Subcutaneous abdominal adipose tissue (tissue), 5 donors: ENCODE measurements around the gene ATG7.
A peak's percentile ranks its signal among the peaks of the same experiment; 100 is the strongest.

ENCODE experiments used
- H3K27ac ChIP-seq: one replicate; pipeline ENCODE4 v1.7.0; 2013; ENCODE audit warnings: low read depth, mild to moderate bottlenecking, inconsistent platforms, low read length, moderate library complexity
- H3K27me3 ChIP-seq, 5 donors: one replicate each; pipeline ENCODE4 v1.7.0; 2013; ENCODE audit warnings: low read length in 5 of 5, inconsistent platforms in 1 of 5; ENCODE audit not compliant: control insufficient read depth in 5 of 5, insufficient read depth in 4 of 5
- H3K36me3 ChIP-seq, 5 donors: one replicate each; pipeline ENCODE4 v1.7.0; 2013; ENCODE audit warnings: low read length in 5 of 5; ENCODE audit not compliant: control insufficient read depth in 5 of 5, insufficient read depth in 5 of 5
- H3K4me1 ChIP-seq, 5 donors: one replicate each; pipeline ENCODE4 v1.7.0; 2013; ENCODE audit warnings: low read length in 5 of 5, mild to moderate bottlenecking in 3 of 5, moderate library complexity in 1 of 5; ENCODE audit not compliant: control insufficient read depth in 5 of 5, insufficient read depth in 5 of 5
- H3K4me3 ChIP-seq, 5 donors: one replicate each; pipeline ENCODE4 v1.7.0; 2013; ENCODE audit warnings: low read length in 5 of 5, low read depth in 1 of 5
- H3K9ac ChIP-seq, 5 donors: one replicate each; pipeline ENCODE4 v1.7.0; 2013; ENCODE audit warnings: low read length in 5 of 5, mild to moderate bottlenecking in 4 of 5, moderate library complexity in 3 of 5
- H3K9me3 ChIP-seq, 5 donors: one replicate each; pipeline ENCODE4 v1.7.0; 2013; ENCODE audit warnings: low read length in 5 of 5; ENCODE audit not compliant: control insufficient read depth in 5 of 5
- donor health status: healthy.
- donor health status: healthy.
- donor health status: healthy.
- donor health status: healthy.
- donor health status: healthy.

The ATG7 gene

DNA sequence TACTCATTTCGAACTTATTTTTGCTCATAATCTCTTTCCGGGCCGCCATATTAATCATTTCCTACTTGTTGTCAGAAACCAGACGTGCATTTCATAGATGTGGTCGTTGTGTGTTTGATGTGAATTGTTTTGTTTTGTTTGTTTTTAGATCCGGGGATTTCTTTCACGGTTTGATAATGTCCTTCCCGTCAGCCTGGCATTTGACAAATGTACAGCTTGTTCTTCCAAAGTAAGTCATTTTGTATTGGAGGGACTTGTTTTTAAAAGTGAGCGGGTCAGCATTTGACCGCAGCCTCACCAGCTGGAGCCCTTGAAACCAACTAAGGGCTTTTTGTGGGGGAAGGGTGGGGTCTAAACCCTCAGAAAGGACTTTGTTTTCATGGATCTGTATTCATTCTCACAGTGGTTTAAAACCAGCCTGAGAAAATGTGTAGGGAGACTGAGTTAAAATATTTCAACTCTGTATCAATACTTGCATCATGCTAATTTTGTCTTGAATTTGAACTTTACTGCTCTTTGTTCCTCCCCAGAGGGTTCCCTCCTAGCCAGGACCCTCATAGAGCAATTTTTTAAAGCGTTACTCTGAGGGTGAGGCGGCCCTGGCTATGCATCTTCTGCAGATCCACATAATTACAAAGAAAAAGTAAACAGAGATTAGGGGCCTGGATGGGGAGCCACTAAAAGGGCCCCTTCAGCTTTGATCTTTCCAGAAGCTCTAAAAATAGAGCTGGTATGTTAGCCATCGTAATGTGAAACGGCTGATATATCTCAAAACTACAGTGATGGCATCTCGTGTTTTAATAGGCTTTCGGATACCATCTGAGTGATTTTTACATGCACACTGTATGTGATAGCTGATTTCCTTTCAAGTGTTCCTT lies 107.9 kb downstream of the ATG7 start:
- Histone ChIP-seq H3K4me1 (peaks cover 0 to 11% (median 0%) of the 10 kb centered on the region in 5 donors), H3K36me3 (peaks cover 0 to 12% (median 0%) of the 10 kb centered on the region in 5 donors), H3K27me3 (no peaks in the 10 kb centered on the region), H3K9ac (no peak overlapping the region), H3K9me3 (no peaks in the 10 kb centered on the region), H3K4me3 (no peak overlapping the region), H3K27ac (no peak overlapping the region)

DNA sequence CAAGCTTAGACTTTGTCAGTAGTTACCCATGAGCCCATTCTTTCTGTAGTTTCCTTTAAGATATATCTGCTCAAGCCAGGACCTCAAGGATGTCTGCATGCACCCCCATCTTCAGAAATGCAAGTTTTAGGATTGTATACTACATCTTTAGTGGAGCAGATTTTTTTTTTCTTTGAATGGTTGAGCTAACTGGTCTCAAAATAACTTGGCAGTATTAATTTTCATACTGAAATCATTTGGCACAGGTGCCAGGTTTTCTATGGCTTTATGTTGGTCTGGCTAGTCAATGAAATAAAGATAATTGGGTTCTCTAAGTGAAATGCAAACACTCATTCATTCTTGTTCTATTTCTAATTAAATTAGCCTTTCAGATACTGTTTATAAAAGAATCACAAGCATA lies 108.9 kb downstream of the ATG7 start:
- no peak overlapping the region for H3K27ac ChIP-seq
- H3K9ac ChIP-seq: no peak overlapping the region
- H3K27me3 ChIP-seq: no peaks in the 10 kb centered on the region
- H3K4me3 ChIP-seq: no peak overlapping the region
- peaks cover 0 to 14% (median 0%) of the 10 kb centered on the region in 5 donors for H3K36me3 ChIP-seq
- H3K4me1 ChIP-seq: peaks cover 0 to 19% (median 9%) of the 10 kb centered on the region in 5 donors
- no peaks in the 10 kb centered on the region for H3K9me3 ChIP-seq

DNA sequence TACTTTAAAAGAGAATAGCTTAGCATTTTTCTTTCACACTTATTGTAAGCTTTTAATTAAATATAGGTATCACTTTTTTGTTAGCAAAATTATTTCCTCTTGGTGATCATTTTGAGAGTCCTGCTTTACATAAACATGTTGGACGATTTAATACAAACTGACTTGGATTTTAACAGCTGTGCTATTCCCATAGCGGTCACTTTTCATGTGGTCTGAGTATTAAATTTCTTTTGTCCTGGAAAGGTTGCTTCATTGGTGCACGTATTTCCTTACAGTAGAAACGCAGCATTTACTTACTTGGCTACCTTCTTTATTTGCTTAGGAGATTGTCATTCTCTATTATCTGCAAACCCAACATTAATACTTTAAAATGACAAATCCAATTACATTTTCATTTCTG lies 109.4 kb downstream of the ATG7 start:
- Histone ChIP-seq H3K4me3 (no peak overlapping the region), H3K9ac (no peak overlapping the region), H3K27ac (no peak overlapping the region), H3K27me3 (no peaks in the 10 kb centered on the region), H3K36me3 (peaks cover 0 to 14% (median 0%) of the 10 kb centered on the region in 5 donors), H3K4me1 (peaks cover 0 to 23% (median 13%) of the 10 kb centered on the region in 5 donors), H3K9me3 (no peaks in the 10 kb centered on the region)

DNA sequence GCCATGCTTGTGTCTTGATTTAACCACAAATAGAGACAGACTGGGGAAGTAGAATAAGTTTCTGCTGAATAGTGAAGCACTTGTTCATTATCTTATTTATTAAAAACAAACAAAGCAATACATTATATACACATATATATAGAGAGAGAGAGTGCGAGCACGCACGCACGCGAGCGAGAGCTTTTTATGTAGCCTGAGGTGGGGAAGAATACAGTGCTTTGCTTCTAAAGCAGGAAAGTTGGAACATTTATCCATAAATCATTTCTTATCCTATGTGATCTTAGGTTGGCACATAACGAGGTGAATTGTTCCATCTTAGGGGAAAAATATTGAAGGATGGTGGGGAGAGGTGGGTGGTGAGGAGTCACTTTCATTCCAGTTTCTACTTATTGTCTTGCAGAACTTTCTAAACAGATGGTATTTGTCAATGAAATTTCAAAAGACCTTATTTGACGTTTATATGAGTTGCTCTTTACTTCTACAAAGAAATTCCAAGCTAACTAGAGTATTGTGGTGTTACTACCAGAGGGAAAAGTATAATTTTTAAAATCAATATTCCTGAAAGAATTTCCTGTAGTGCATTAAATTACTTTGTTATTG lies 110.0 kb downstream of the ATG7 start:
- H3K36me3 ChIP-seq: peaks cover 0 to 20% (median 0%) of the 10 kb centered on the region in 5 donors
- H3K4me1 ChIP-seq: peaks cover 6 to 30% (median 19%) of the 10 kb centered on the region in 5 donors
- no peak overlapping the region for H3K27ac ChIP-seq
- H3K4me3 ChIP-seq: no peak overlapping the region
- no peaks in the 10 kb centered on the region for H3K27me3 ChIP-seq
- no peak overlapping the region for H3K9ac ChIP-seq
- H3K9me3 ChIP-seq: no peaks in the 10 kb centered on the region

DNA sequence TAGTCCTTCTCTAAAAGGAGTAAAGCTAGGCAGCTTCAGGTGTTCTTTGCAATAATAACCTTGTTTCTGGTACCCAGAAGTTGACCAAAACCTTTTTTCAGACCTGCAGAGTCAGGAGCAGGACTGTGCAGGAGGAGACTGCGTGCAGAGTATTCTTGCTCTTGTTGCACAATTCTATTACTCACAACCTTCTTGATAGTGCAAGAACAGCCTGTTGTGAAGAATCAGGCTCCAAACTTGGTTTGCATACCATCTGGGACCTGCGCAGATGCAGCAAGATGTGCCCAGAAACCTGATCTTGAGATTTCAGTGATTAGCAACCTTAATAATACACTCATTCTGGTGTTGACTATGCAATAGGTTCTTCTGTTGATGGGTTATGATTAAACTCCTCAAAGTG lies 111.9 kb downstream of the ATG7 start:
- Histone ChIP-seq H3K36me3 (peaks cover 0 to 25% (median 0%) of the 10 kb centered on the region in 5 donors), H3K4me1 (peaks cover 6 to 34% (median 19%) of the 10 kb centered on the region in 5 donors)

DNA sequence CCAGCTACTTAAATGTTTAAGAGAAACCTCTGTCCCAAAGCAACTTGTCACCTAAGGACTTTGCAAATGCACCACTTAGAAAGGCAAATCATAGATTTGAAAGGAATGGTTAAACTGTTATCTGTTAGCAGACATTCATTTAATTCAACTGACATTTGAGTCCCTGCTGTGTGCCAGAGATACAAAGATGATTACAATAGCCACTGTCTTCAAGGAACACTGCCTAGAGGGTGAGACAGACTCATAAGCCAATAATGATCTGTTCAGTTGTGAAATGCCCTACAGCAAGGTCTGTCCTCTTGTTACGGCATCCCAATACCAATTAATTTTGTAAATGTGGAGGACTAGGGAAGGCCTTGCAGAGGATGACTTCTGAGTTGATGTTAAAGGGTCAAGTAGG lies 113.1 kb downstream of the ATG7 start:
- no peak overlapping the region for H3K9ac ChIP-seq
- no peak overlapping the region for H3K4me3 ChIP-seq
- no peaks in the 10 kb centered on the region for H3K27me3 ChIP-seq
- peaks cover 0 to 19% (median 0%) of the 10 kb centered on the region in 5 donors for H3K36me3 ChIP-seq
- peaks cover 6 to 34% (median 20%) of the 10 kb centered on the region in 5 donors for H3K4me1 ChIP-seq
- H3K9me3 ChIP-seq: no peaks in the 10 kb centered on the region
- H3K27ac ChIP-seq: peak overlapping the region; percentile 78

More for the DNA sequence above, 111.9 kb downstream of the ATG7 start:
- H3K27me3 ChIP-seq: no peaks in the 10 kb centered on the region
- H3K9ac ChIP-seq: no peak overlapping the region
- H3K4me3 ChIP-seq: no peak overlapping the region
- H3K27ac ChIP-seq: no peak overlapping the region
- no peaks in the 10 kb centered on the region for H3K9me3 ChIP-seq

DNA sequence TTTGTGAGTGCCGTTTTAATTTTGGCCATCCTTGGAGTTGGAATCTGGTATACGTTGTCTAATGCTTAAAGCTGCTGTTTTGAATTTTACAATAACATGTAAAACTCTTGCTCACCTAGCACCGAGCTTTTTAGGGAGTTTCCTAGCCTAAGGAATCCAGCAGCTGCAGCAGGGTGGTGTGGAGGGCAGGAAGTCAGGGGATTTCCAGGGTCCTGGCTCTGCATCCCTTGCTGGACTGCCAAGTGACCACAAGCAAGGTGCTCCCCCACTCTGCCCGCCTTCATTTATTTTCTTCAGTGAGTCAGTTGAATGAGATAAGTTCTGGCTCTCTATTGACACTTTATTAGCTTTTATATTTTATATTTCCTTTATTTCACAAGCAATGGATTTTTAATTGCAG lies 113.7 kb downstream of the ATG7 start:
- H3K27ac ChIP-seq: peak overlapping the region; percentile 78
- no peak overlapping the region for H3K9ac ChIP-seq
- H3K4me1 ChIP-seq: peaks cover 6 to 34% (median 20%) of the 10 kb centered on the region in 5 donors

DNA sequence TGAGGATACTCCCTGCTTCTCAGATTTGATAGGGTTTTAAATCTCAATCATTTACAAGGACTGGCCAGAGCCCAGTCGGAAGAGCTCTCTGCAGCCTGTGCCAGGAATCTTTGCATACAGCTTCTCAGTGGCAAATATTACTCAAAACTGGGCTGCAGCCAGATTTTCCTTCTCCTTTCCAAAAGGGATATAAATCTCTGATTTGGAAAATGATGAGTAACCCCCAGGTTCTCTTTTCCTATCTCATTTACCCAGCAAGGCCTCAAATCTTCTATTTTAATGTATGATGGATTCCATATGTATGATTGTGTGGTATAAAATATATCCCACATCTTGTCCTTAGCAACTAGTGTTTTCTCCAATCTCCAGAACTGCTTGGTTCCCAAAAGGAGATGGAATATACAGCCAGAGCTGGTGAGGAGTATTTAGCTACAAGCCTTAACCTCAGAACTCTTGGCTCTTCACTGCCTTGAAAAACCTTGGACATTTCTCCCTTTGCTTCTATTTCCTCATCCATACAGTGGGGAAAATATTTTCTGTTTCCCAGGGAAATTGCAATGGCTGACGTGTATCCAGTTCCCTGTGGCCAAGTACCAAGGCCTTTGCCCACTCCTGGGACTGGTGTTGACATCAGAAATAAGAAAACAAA lies 114.4 kb downstream of the ATG7 start:
- no peaks in the 10 kb centered on the region for H3K9me3 ChIP-seq
- peak overlapping the region in 1 of 5 donors; percentile 11 for H3K9ac ChIP-seq
- peaks cover 0 to 16% (median 0%) of the 10 kb centered on the region in 5 donors for H3K36me3 ChIP-seq
- H3K27me3 ChIP-seq: no peaks in the 10 kb centered on the region
- H3K4me3 ChIP-seq: no peak overlapping the region
- H3K27ac ChIP-seq: peak overlapping the region; percentile 78
- H3K4me1 ChIP-seq: peaks cover 8 to 37% (median 25%) of the 10 kb centered on the region in 5 donors

More for the DNA sequence above, 113.7 kb downstream of the ATG7 start:
- Histone ChIP-seq H3K27me3 (no peaks in the 10 kb centered on the region), H3K36me3 (peaks cover 0 to 16% (median 0%) of the 10 kb centered on the region in 5 donors), H3K4me3 (no peak overlapping the region), H3K9me3 (no peaks in the 10 kb centered on the region)

DNA sequence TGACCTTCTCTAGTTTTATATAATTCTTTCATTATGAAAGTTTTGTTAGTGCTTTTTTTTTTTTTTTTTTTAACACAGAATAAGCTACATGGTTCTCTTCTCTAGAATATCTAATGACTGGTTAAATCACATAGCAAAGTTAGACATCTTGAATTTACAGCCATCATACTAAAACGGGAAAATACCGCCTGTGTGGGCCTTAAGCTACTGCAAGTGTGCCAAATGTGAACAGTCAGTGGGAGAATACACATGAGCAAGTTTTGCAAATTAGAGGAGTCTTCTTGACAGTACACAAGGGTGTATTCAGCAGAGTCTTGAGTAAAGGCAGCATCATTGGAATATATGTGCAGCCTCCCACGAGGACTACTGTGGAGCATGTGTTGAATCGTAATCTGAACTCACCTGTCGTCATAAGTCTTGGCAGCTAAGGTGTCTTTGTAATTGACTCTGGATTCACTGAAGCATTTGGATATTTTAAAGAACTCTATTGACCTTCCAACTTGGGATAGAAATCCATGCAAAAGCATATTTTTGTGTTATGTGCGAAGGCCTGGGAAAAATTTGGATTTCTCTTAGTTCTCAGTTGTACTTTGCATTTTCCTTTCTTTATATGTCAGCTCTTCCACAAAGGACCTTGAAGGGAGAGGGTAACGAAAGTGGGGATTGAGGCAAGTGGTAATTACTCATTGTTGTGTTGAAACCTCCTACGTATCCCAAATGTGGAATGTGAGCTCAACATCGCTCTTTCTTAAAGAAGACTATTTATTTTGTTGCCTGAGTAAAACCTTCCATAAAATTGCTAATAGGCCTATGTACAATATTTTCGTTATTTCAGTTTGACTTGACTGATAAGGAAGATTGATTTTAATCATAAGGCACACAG lies 117.4 kb downstream of the ATG7 start:
- H3K36me3 ChIP-seq: peaks cover 0 to 18% (median 0%) of the 10 kb centered on the region in 5 donors
- H3K9ac ChIP-seq: no peak overlapping the region
- H3K27me3 ChIP-seq: no peaks in the 10 kb centered on the region
- H3K9me3 ChIP-seq: no peaks in the 10 kb centered on the region
- no peak overlapping the region for H3K27ac ChIP-seq
- H3K4me1 ChIP-seq: peaks cover 8 to 34% (median 30%) of the 10 kb centered on the region in 5 donors
- no peak overlapping the region for H3K4me3 ChIP-seq
